H9 (cell line): ENCODE results near the gene SLCO3A1. TPM values are rescaled to one million over a fixed set of nuclear protein-coding genes. Genes with fewer than 3 reads are reported as not detected.

Source experiments
- DNase-seq: peaks from one replicate; pipeline ENCODE4 v3.0.0-alpha.2; 2017
- H2AFZ ChIP-seq: one replicate; pipeline ENCODE4 v1.6.1; 2013; ENCODE audit warnings: mild to moderate bottlenecking, low read length, control low read depth, moderate library complexity
- H2AK5ac ChIP-seq: 2 replicates; pipeline ENCODE4 v1.6.1; 2013; ENCODE audit warnings: low read length, control low read depth, mixed read lengths; ENCODE audit not compliant: insufficient read length
- H2BK120ac ChIP-seq: one replicate; pipeline ENCODE4 v1.6.1; 2013; ENCODE audit warnings: low read depth, mild to moderate bottlenecking, low read length, control low read depth, inconsistent platforms; ENCODE audit not compliant: poor library complexity, severe bottlenecking
- H2BK12ac ChIP-seq: 2 replicates; pipeline ENCODE4 v1.6.1; 2013; ENCODE audit warnings: low read length, control low read depth, mixed read lengths, low read depth; ENCODE audit not compliant: insufficient read length
- H2BK15ac ChIP-seq: 2 replicates; pipeline ENCODE4 v1.6.1; 2013; ENCODE audit warnings: low read depth, low read length, control low read depth
- H2BK20ac ChIP-seq: one replicate; pipeline ENCODE4 v1.6.1; 2013; ENCODE audit warnings: low read depth, mild to moderate bottlenecking, low read length, control low read depth, inconsistent platforms; ENCODE audit not compliant: poor library complexity, severe bottlenecking
- H2BK5ac ChIP-seq: 2 replicates; pipeline ENCODE4 v1.6.1; 2013; ENCODE audit warnings: low read length, control low read depth, mixed read lengths; ENCODE audit not compliant: insufficient read length
- H3K14ac ChIP-seq: 2 replicates; pipeline ENCODE4 v1.6.1; 2013; ENCODE audit warnings: low read length, control low read depth; ENCODE audit not compliant: insufficient read depth
- H3K18ac ChIP-seq: 2 replicates; pipeline ENCODE4 v1.6.1; 2013; ENCODE audit warnings: low read depth, mild to moderate bottlenecking, mixed read lengths, low read length, control low read depth; ENCODE audit not compliant: insufficient read length
- H3K23ac ChIP-seq: 2 replicates; pipeline ENCODE4 v1.6.1; 2013; ENCODE audit warnings: low read length, control low read depth, mixed read lengths, low read depth; ENCODE audit not compliant: insufficient read length
- H3K23me2 ChIP-seq: 2 replicates; pipeline ENCODE4 v1.6.1; 2013; ENCODE audit warnings: low read depth, mild to moderate bottlenecking, mixed read lengths, low read length, control low read depth; ENCODE audit not compliant: insufficient read length, poor library complexity, severe bottlenecking
- H3K27ac ChIP-seq: 2 replicates; pipeline ENCODE4 v1.5.1; 2013; ENCODE audit warnings: low read length, control low read depth, mixed read lengths, low read depth; ENCODE audit not compliant: insufficient read length
- H3K27me3 ChIP-seq: 2 replicates; pipeline ENCODE4 v1.6.1; 2013; ENCODE audit warnings: low read length, control low read depth, inconsistent platforms; ENCODE audit not compliant: insufficient read depth
- H3K4ac ChIP-seq: 2 replicates; pipeline ENCODE4 v1.6.1; 2013; ENCODE audit warnings: low read depth, mild to moderate bottlenecking, control low read depth, inconsistent platforms, low read length, moderate library complexity
- H3K4me1 ChIP-seq: 2 replicates; pipeline ENCODE4 v1.6.1; 2013; ENCODE audit warnings: low read length, control low read depth, inconsistent platforms; ENCODE audit not compliant: insufficient read depth
- H3K4me2 ChIP-seq: 2 replicates; pipeline ENCODE4 v1.6.1; 2013; ENCODE audit warnings: low read length, control low read depth, mixed read lengths; ENCODE audit not compliant: insufficient read length, insufficient read depth
- H3K56ac ChIP-seq: 2 replicates; pipeline ENCODE4 v1.6.1; 2013; ENCODE audit warnings: low read depth, mild to moderate bottlenecking, mixed read lengths, low read length, control low read depth; ENCODE audit not compliant: insufficient read length
- H3K79me1 ChIP-seq: 2 replicates; pipeline ENCODE4 v1.6.1; 2013; ENCODE audit warnings: low read depth, mild to moderate bottlenecking, moderate library complexity, low read length, control low read depth, inconsistent platforms; ENCODE audit not compliant: insufficient read depth, poor library complexity, severe bottlenecking
- H3K79me2 ChIP-seq: 2 replicates; pipeline ENCODE4 v1.6.1; 2013; ENCODE audit warnings: low read length, control low read depth, inconsistent platforms; ENCODE audit not compliant: insufficient read depth
- H3K9ac ChIP-seq: 2 replicates; pipeline ENCODE4 v1.6.1; 2013; ENCODE audit warnings: low read length, control low read depth, mixed read lengths; ENCODE audit not compliant: insufficient read length; ENCODE audit errors: extremely low read depth
- H3K9me3 ChIP-seq: one replicate; pipeline ENCODE4 v1.6.1; 2013; ENCODE audit warnings: low read depth, low read length, inconsistent platforms; ENCODE audit not compliant: control insufficient read depth
- H3T11ph ChIP-seq: one replicate; pipeline ENCODE4 v1.6.1; 2013; ENCODE audit warnings: mild to moderate bottlenecking, low read length, control low read depth, inconsistent platforms
- H4K20me1 ChIP-seq: one replicate; pipeline ENCODE4 v1.6.1; 2013; ENCODE audit not compliant: control insufficient read depth, insufficient read length, insufficient read depth
- H4K5ac ChIP-seq: 2 replicates; pipeline ENCODE4 v1.6.1; 2013; ENCODE audit warnings: low read depth, mild to moderate bottlenecking, mixed read lengths, low read length, control low read depth; ENCODE audit not compliant: insufficient read length
- H4K8ac ChIP-seq: replicated peaks from 2 replicates; pipeline ENCODE4 v1.6.1; 2013; ENCODE audit warnings: low read length, control low read depth, mixed read lengths, low read depth; ENCODE audit not compliant: insufficient read length
- H4K91ac ChIP-seq: 2 replicates; pipeline ENCODE4 v1.6.1; 2013; ENCODE audit warnings: low read depth, mild to moderate bottlenecking, moderate library complexity, mixed read lengths, low read length, control low read depth; ENCODE audit not compliant: insufficient read length
- H3K27ac Mint-ChIP-seq, 3 experiments: 2 replicates in 2 of 3; 3 replicates in 1 of 3; pipeline ENCODE4 v1.8.0; 2020 to 2021; ENCODE audit warnings: mixed read lengths in 3 of 3, mild to moderate bottlenecking in 1 of 3, moderate library complexity in 1 of 3
- H3K27me3 Mint-ChIP-seq: 2 replicates; pipeline ENCODE4 v1.8.0; 2021; ENCODE audit warnings: low read depth, mild to moderate bottlenecking, moderate library complexity, mixed read lengths
- H3K36me3 Mint-ChIP-seq, 3 experiments: 2 replicates in 2 of 3; 3 replicates in 1 of 3; pipeline ENCODE4 v1.8.0; 2020 to 2021; ENCODE audit warnings: low read depth in 3 of 3, mixed read lengths in 3 of 3; ENCODE audit not compliant: insufficient read depth in 1 of 3
- H3K4me1 Mint-ChIP-seq, 2 experiments: 2 replicates each; pipeline ENCODE4 v1.8.0; 2020; ENCODE audit warnings: mixed read lengths in 2 of 2
- H3K4me3 Mint-ChIP-seq, 2 experiments: 2 replicates in 1 of 2; 3 replicates in 1 of 2; pipeline ENCODE4 v1.8.0; 2020 to 2021; ENCODE audit warnings: mild to moderate bottlenecking in 2 of 2, mixed read lengths in 2 of 2, moderate library complexity in 1 of 2
- H3K9me3 Mint-ChIP-seq, 2 experiments: 2 replicates in 1 of 2; 3 replicates in 1 of 2; pipeline ENCODE4 v1.8.0; 2020; ENCODE audit warnings: mild to moderate bottlenecking in 2 of 2, mixed read lengths in 2 of 2, moderate library complexity in 1 of 2
- CTCF ChIP-seq: fragments of 200-600 bp; sonication (generic); conservative IDR thresholded peaks from 3 replicates; pipeline ENCODE4 v1.8.0; 2021; ENCODE audit warnings: antibody characterized with exemption, mild to moderate bottlenecking
- WGBS: extraction: QIAGEN DNeasy Blood & Tissue Kit; methylation state at CpG from one replicate; pipeline ENCODE4 v1.1.7; 2013; ENCODE audit warnings: missing lambda C conversion rate, low lambda C conversion rate, mixed read lengths; ENCODE audit not compliant: insufficient read length; ENCODE audit errors: extremely low coverage; 5-methylcytosine and 5-hydroxymethylcytosine counted together
- total RNA-seq: library from RNA; stranded (reverse); gene quantifications from 2 replicates; pipeline ENCODE4 v1.2.1, GENCODE V29; 2021

SLCO3A1 gene
- total RNA-seq, 1 experiment from 2014 or later, result 9.4 TPM

GRCh38 chr15:92000709-92001108 lies 147.2 kb downstream of the SLCO3A1 start:
- Mint-ChIP-seq H3K27me3 (no peaks in the 10 kb centered on the region), H3K4me3 (peak overlapping the region in 1 of 2 experiments; percentile 4; a peak in 1 of 5 replicates), H3K9me3 (0 out of 5 replicates have a peak, but pooled peaks cover 0 to 4% of the 10 kb centered on the region in 2 experiments), H3K4me1 (peaks cover 21 to 41% of the 10 kb centered on the region in 2 experiments), H3K27ac (peak overlapping the region in 2 of 3 experiments; percentile 13 to 37; a peak in 1 of 7 replicates), H3K36me3 (peaks cover 0 to 4% (median 0%) of the 10 kb centered on the region in 3 experiments; a peak in 1 of 7 replicates)
- H3K27me3 ChIP-seq, result no peaks in the 10 kb centered on the region
- DNase-seq, result no peak
- H3K14ac ChIP-seq, result no peak overlapping the region
- H4K20me1 ChIP-seq, result peaks cover 2% of the 10 kb centered on the region
- no peak overlapping the region for H3K4me2 ChIP-seq
- no peak overlapping the region for H2BK20ac ChIP-seq
- peaks cover 8% of the 10 kb centered on the region; the same call in 1 of the 2 replicates for H3K4me1 ChIP-seq
- no peak overlapping the region for H2AFZ ChIP-seq
- H3K9me3 ChIP-seq, result no peaks in the 10 kb centered on the region
- no peak overlapping the region for H4K91ac ChIP-seq
- H4K5ac ChIP-seq, result no peak overlapping the region
- WGBS, result no CpG with 5 or more reads among the region's 6 CpGs
- no peak overlapping the region for H3K27ac ChIP-seq
- H3K23me2 ChIP-seq, result no peaks in the 10 kb centered on the region
- H4K8ac ChIP-seq, result no peak overlapping the region
- no peak overlapping the region for H2AK5ac ChIP-seq
- no peak overlapping the region for H3K18ac ChIP-seq
- H3K9ac ChIP-seq, result no peak overlapping the region
- no peak for TF ChIP-seq CTCF
- no peak overlapping the region for H2BK5ac ChIP-seq
- H2BK15ac ChIP-seq, result no peak overlapping the region
- no peak overlapping the region for H3K4ac ChIP-seq
- no peak overlapping the region for H3K23ac ChIP-seq
- no peaks in the 10 kb centered on the region; the same call in 1 of the 2 replicates for H3K79me2 ChIP-seq
- no peak overlapping the region for H2BK12ac ChIP-seq
- H3K56ac ChIP-seq, result no peak overlapping the region
- H2BK120ac ChIP-seq, result no peak overlapping the region
- no peaks in the 10 kb centered on the region for H3K79me1 ChIP-seq
- no peak overlapping the region for H3T11ph ChIP-seq
